ENCODE results near the gene KRTAP10-4.

DNA sequence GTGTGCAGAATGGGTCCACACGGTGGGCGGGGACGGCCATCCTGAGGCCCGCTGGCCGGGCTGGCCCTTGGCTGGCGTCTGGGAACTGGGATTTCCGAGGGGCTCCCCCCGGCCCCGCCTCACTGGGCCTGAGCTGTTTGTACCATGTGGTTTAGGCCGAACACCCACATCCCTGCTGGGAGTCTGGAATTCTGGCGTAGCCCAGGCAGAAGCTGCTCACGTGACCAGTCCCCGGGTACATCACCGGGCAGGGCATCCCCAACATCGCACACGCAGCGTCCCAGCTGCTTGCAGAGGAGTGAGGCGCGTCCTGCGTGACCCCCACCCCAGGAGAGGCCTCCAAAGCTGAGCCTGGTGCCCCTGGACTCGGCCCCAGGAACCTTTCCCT is 28.9 kb downstream of the KRTAP10-4 start:
- TF ChIP-seq POLR2AphosphoS5 (IDR thresholded peaks at IDR 0.05; ENCODE audit: low read depth, low read length), result no peak
- TF ChIP-seq POLR2A (IDR thresholded peaks at IDR 0.05; ENCODE audit: low read depth, low read length), result no peak
- no peak for TF ChIP-seq TAF1 (IDR thresholded peaks at IDR 0.05; ENCODE audit: low read depth, low read length)
- TF ChIP-seq SPI1 (IDR thresholded peaks at IDR 0.05; ENCODE audit: low read depth, low read length), result no peak
- no peak for TF ChIP-seq PAX5 (IDR thresholded peaks at IDR 0.05; ENCODE audit: insufficient read depth, low read length, severe bottlenecking)

Data from GM12891 (cell line).